Subcutaneous abdominal adipose tissue (tissue), 5 donors: ENCODE results near the gene LRMDA.

ENCODE experiments used
- H3K27ac ChIP-seq: one replicate; pipeline ENCODE4 v1.7.0; 2013; ENCODE audit warnings: low read depth, mild to moderate bottlenecking, inconsistent platforms, low read length, moderate library complexity
- H3K27me3 ChIP-seq, 5 donors: one replicate each; pipeline ENCODE4 v1.7.0; 2013; ENCODE audit warnings: low read length in 5 of 5, inconsistent platforms in 1 of 5; ENCODE audit not compliant: control insufficient read depth in 5 of 5, insufficient read depth in 4 of 5
- H3K36me3 ChIP-seq, 5 donors: one replicate each; pipeline ENCODE4 v1.7.0; 2013; ENCODE audit warnings: low read length in 5 of 5; ENCODE audit not compliant: control insufficient read depth in 5 of 5, insufficient read depth in 5 of 5
- H3K4me1 ChIP-seq, 5 donors: one replicate each; pipeline ENCODE4 v1.7.0; 2013; ENCODE audit warnings: low read length in 5 of 5, mild to moderate bottlenecking in 3 of 5, moderate library complexity in 1 of 5; ENCODE audit not compliant: control insufficient read depth in 5 of 5, insufficient read depth in 5 of 5
- H3K4me3 ChIP-seq, 5 donors: one replicate each; pipeline ENCODE4 v1.7.0; 2013; ENCODE audit warnings: low read length in 5 of 5, low read depth in 1 of 5
- H3K9ac ChIP-seq, 5 donors: one replicate each; pipeline ENCODE4 v1.7.0; 2013; ENCODE audit warnings: low read length in 5 of 5, mild to moderate bottlenecking in 4 of 5, moderate library complexity in 3 of 5
- H3K9me3 ChIP-seq, 5 donors: one replicate each; pipeline ENCODE4 v1.7.0; 2013; ENCODE audit warnings: low read length in 5 of 5; ENCODE audit not compliant: control insufficient read depth in 5 of 5
- donor health status: healthy.
- donor health status: healthy.
- donor health status: healthy.
- donor health status: healthy.
- donor health status: healthy.

Gene LRMDA

DNA sequence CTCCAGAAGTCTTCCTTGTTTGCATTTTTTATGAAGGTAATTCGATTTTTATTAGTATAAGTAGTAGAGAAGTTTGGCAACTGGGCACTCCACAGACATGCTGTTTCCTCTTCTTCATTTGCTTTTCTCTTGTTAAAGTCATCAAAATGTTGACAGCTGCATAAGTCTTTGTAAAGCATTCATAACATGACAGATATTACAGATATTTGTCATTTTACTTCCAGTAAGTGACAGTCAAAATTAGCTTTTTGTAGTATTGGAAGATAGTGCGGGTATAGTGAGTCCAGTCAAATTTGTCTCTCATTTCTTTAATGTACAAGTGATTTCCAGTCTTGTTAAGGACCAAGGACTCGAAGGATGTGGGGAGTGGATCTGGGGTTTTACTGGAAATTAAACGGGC lies 247.1 kb downstream of the LRMDA start:
- no peak overlapping the region for H3K27ac ChIP-seq
- no peak overlapping the region for H3K9ac ChIP-seq
- no peaks in the 10 kb centered on the region for H3K27me3 ChIP-seq
- peaks cover 0 to 25% (median 9%) of the 10 kb centered on the region in 5 donors for H3K4me1 ChIP-seq
- no peaks in the 10 kb centered on the region for H3K36me3 ChIP-seq
- H3K4me3 ChIP-seq, result no peak overlapping the region
- no peaks in the 10 kb centered on the region for H3K9me3 ChIP-seq

GRCh38 chr10:75679536-75679935 lies 248.1 kb downstream of the LRMDA start:
- Histone ChIP-seq H3K27ac (no peak overlapping the region), H3K4me1 (peaks cover 0 to 29% (median 14%) of the 10 kb centered on the region in 5 donors), H3K9ac (no peak overlapping the region), H3K36me3 (no peaks in the 10 kb centered on the region), H3K9me3 (no peaks in the 10 kb centered on the region), H3K4me3 (no peak overlapping the region), H3K27me3 (no peaks in the 10 kb centered on the region)

GRCh38 chr10:75681334-75681733 lies 249.9 kb downstream of the LRMDA start:
- no peak overlapping the region for H3K27ac ChIP-seq
- no peaks in the 10 kb centered on the region for H3K36me3 ChIP-seq
- no peaks in the 10 kb centered on the region for H3K9me3 ChIP-seq
- no peak overlapping the region for H3K9ac ChIP-seq
- H3K27me3 ChIP-seq, result no peaks in the 10 kb centered on the region
- peaks cover 0 to 36% (median 18%) of the 10 kb centered on the region in 5 donors for H3K4me1 ChIP-seq
- no peak overlapping the region for H3K4me3 ChIP-seq

DNA sequence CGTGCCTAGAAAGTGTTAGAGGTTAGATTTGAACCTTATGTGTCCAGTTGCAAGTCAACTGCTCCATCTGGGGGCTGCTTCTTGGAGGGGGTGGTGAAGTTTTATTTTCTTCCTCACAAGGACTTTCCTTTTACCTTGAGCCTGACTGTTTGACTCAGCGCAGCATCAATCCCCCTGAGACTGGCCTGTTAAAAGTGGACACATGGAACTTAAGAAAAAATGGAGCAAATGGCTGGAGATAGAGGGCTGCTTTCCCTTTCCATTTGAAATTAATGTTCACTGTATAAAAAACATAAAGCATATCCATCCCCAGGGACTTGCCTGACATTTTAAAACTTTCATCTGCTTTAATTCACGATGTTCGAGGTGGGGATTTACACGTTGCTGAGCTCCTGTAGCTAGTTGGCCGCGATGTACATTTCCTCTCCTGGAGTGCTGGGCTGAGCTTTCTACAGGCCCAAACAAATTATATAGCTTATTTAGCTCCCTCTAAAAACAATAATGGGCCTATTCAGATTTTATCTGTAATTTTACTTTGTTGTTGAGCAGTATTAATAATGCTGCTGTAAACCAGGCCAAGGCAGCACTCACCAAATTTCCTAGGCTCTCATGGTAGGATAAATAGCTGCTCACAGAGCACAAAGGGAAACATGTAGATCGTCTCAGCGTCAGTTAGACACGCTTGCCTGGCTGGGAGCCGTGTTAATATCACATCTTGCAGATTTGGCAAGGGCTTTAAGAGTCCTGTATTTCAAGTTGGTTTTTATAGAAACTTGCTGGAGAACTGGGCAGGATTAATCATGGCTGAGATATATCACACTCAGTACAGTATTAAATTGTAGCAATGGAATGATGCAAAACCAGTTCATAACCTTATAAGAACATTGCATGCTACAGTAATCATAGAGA lies 251.5 kb downstream of the LRMDA start:
- Histone ChIP-seq H3K9me3 (peaks cover 0 to 8% (median 4%) of the 10 kb centered on the region in 5 donors), H3K4me3 (no peak overlapping the region), H3K27ac (no peak overlapping the region), H3K36me3 (peaks cover 0 to 6% (median 0%) of the 10 kb centered on the region in 5 donors), H3K9ac (no peak overlapping the region), H3K27me3 (no peaks in the 10 kb centered on the region), H3K4me1 (peaks cover 0 to 23% (median 15%) of the 10 kb centered on the region in 5 donors)

- Histone ChIP-seq H3K27me3 (no peaks in the 10 kb centered on the region), H3K9me3 (peaks cover 0 to 12% (median 5%) of the 10 kb centered on the region in 5 donors), H3K27ac (no peak overlapping the region), H3K9ac (no peak overlapping the region), H3K36me3 (peaks cover 0 to 6% (median 0%) of the 10 kb centered on the region in 5 donors), H3K4me1 (peaks cover 0 to 22% (median 15%) of the 10 kb centered on the region in 5 donors), H3K4me3 (no peak overlapping the region)
Observed at GRCh38 chr10:75685187-75685586, 253.8 kb downstream of the LRMDA start.

DNA sequence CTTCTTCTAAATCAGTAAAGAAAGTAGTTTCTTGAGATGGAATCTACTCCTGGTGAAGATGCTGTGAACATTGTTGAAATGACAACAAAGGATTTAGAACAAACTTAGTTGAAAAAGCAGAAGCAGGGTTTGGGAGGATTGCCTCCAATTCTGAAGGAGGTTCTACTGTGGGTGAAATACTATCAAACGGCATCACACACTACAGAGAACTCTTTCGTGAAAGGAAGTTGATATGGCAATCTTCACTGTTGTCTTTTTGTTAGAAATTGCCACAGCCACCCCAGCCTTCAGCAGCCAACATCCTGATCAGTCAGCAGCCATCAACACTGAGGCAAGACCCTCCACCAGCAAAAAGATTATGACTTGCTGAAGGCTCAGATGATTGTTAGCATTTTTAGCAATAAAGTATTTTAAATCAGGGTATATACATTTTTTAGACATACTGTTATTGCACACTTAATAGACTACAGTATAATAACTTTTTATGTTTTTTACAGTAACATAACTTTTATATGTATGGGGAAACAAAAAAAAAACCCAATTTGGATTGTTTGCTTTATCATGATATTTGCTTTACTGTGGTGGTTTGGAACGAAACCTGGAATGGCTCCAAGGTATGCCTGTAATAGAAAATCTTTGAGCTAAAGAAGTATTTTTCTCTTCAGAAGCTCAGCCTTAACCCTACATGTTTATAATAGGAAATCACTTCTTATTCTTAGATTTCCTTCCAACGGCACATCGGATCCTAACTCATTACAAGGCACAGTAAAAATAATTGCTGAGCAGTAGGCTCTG lies 257.3 kb downstream of the LRMDA start:
- peaks cover 0 to 10% (median 3%) of the 10 kb centered on the region in 5 donors for H3K4me1 ChIP-seq
- H3K27me3 ChIP-seq, result no peaks in the 10 kb centered on the region
- H3K9me3 ChIP-seq, result peaks cover 0 to 12% (median 5%) of the 10 kb centered on the region in 5 donors
- no peak overlapping the region for H3K27ac ChIP-seq
- H3K9ac ChIP-seq, result no peak overlapping the region
- H3K4me3 ChIP-seq, result no peak overlapping the region
- H3K36me3 ChIP-seq, result peaks cover 0 to 6% (median 0%) of the 10 kb centered on the region in 5 donors

- Histone ChIP-seq H3K4me3 (no peak overlapping the region), H3K27ac (no peak overlapping the region), H3K27me3 (no peaks in the 10 kb centered on the region), H3K9ac (no peak overlapping the region), H3K4me1 (no peaks in the 10 kb centered on the region), H3K9me3 (no peaks in the 10 kb centered on the region), H3K36me3 (no peaks in the 10 kb centered on the region)
Observed at GRCh38 chr10:75693489-75693888, 262.1 kb downstream of the LRMDA start.

DNA sequence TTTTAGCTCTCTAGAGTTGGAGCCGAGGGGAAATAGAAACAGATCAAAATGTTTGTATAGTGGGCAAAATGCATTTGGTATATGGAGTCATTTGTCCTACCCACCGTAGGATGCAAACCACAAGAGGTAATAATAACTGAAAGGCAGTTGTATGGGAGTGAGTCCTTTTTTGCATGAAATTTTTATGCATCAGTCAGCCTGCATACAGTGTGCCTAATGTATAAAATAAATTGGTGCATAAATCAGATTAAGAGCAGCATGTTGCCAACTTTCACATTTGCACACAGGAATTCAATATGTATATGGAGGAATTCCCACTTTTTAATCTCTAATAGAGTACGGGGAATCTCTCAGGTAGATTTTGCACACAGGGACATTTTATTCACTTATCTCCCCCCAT lies 262.8 kb downstream of the LRMDA start:
- Histone ChIP-seq H3K4me3 (no peak overlapping the region), H3K9ac (no peak overlapping the region), H3K27ac (no peak overlapping the region), H3K27me3 (no peaks in the 10 kb centered on the region), H3K36me3 (no peaks in the 10 kb centered on the region), H3K9me3 (no peaks in the 10 kb centered on the region), H3K4me1 (no peaks in the 10 kb centered on the region)

DNA sequence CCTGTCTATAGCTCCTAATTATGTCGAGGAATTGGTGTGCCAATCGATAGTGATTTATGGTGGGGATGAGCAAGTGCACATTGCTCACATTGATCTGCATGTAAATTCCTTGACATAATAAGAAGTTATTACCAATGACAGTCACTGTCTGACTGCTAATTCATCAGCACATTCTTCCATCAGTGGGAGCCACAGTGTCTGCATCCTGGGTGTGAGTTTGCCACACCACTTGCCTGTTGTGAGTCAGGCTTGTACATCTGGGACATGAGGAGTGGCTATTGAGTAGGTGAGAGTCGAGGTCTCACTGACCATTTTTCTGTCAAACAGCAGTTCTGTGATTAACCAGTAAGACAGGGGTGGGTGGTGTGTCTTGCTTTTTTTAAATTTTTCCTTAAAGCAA lies 263.4 kb downstream of the LRMDA start:
- no peak overlapping the region for H3K4me3 ChIP-seq
- peaks cover 0 to 3% (median 2%) of the 10 kb centered on the region in 5 donors for H3K9me3 ChIP-seq
- H3K36me3 ChIP-seq, result no peaks in the 10 kb centered on the region
- no peaks in the 10 kb centered on the region for H3K4me1 ChIP-seq
- no peak overlapping the region for H3K27ac ChIP-seq
- H3K9ac ChIP-seq, result no peak overlapping the region
- no peaks in the 10 kb centered on the region for H3K27me3 ChIP-seq

GRCh38 chr10:75695994-75696393 lies 264.6 kb downstream of the LRMDA start:
- H3K27me3 ChIP-seq, result no peaks in the 10 kb centered on the region
- no peaks in the 10 kb centered on the region for H3K4me1 ChIP-seq
- H3K9me3 ChIP-seq, result peaks cover 0 to 4% (median 3%) of the 10 kb centered on the region in 5 donors
- no peak overlapping the region for H3K9ac ChIP-seq
- no peak overlapping the region for H3K4me3 ChIP-seq
- no peaks in the 10 kb centered on the region for H3K36me3 ChIP-seq
- no peak overlapping the region for H3K27ac ChIP-seq
